Tongue (tissue), 2 donors: ENCODE data around the gene HYAL1. TPM values are rescaled to one million over a fixed set of nuclear protein-coding genes. Genes with fewer than 3 reads are reported as not detected.
"Not testable (repeated sequence)": the region's sequence is repeated elsewhere in the genome, so short reads cannot be mapped to it uniquely, and the experiment has no call there.

Experiments used
- DNase-seq: peaks from one replicate; pipeline ENCODE4 v3.0.0-alpha.2; 2015
- total RNA-seq: library from RNA; depleted of rRNA; stranded (reverse); fragments of >200 nt; gene quantifications from one replicate; pipeline ENCODE4 v1.2.3, GENCODE V29; 2014

Gene HYAL1
- total RNA-seq, 1 donor from 2014 or later = 1.2 TPM

- DNase-seq = peak; percentile 90
These were observed 30.3 kb downstream of the HYAL1 start for GRCh38 chr3:50272911-50273688.

- not testable (repeated sequence) for DNase-seq
These were observed 30.9 kb downstream of the HYAL1 start for GRCh38 chr3:50272538-50272910.

- DNase-seq = no peak
These were observed 31.9 kb downstream of the HYAL1 start for GRCh38 chr3:50271314-50271936.

GRCh38 chr3:50270422-50271224, 32.8 kb downstream of the HYAL1 start:
- no peak for DNase-seq

- no peak for DNase-seq
These were observed 33.4 kb downstream of the HYAL1 start for GRCh38 chr3:50269977-50270413.

GRCh38 chr3:50269460-50269859, 33.9 kb downstream of the HYAL1 start:
- no peak for DNase-seq

- DNase-seq = peak; percentile 77
These were observed 34.5 kb downstream of the HYAL1 start, which contains the start of gene SEMA3B for GRCh38 chr3:50268703-50269451. TSS of gene SEMA3B (plus strand) at chr3:50269147. CDS start at chr3:50269241, 94 bp downstream.

- DNase-seq = no peak
These were observed 35.1 kb downstream of the HYAL1 start for GRCh38 chr3:50268276-50268675.

GRCh38 chr3:50267280-50267913, 36.0 kb downstream of the HYAL1 start:
- DNase-seq = peak; percentile 92

GRCh38 chr3:50266836-50267235, 36.5 kb downstream of the HYAL1 start:
- DNase-seq = no peak

GRCh38 chr3:50266017-50266416, 37.4 kb downstream of the HYAL1 start:
- no peak for DNase-seq

GRCh38 chr3:50265571-50265970, 37.8 kb downstream of the HYAL1 start:
- DNase-seq = no peak

GRCh38 chr3:50264964-50265485, 38.3 kb downstream of the HYAL1 start:
- DNase-seq = no peak

- DNase-seq = peak; percentile 97
These were observed 38.9 kb downstream of the HYAL1 start for GRCh38 chr3:50264383-50264963.

- no peak for DNase-seq
These were observed 39.6 kb downstream of the HYAL1 start for GRCh38 chr3:50263478-50264382.

- DNase-seq = no peak
These were observed 40.6 kb downstream of the HYAL1 start for GRCh38 chr3:50262778-50263177.

GRCh38 chr3:50262200-50262599, 41.2 kb downstream of the HYAL1 start:
- DNase-seq = not testable (repeated sequence)

- peak; percentile 23 for DNase-seq
These were observed 41.9 kb downstream of the HYAL1 start for GRCh38 chr3:50261505-50261904.

- DNase-seq = no peak
These were observed 42.4 kb downstream of the HYAL1 start for GRCh38 chr3:50260942-50261441.
